NT2/D1 (cell line): ENCODE measurements around the gene NAA15.

Experiments
- SUZ12 ChIP-seq: IDR thresholded peaks from 2 replicates; pipeline ENCODE4 v1.6.1; 2011; ENCODE audit not compliant: insufficient read length, insufficient read depth; ENCODE audit errors: extremely low read depth
- ZNF274 ChIP-seq: IDR thresholded peaks from 2 replicates; pipeline ENCODE4 v1.6.1; 2011; ENCODE audit warnings: mild to moderate bottlenecking, low read depth, low read length

DNA sequence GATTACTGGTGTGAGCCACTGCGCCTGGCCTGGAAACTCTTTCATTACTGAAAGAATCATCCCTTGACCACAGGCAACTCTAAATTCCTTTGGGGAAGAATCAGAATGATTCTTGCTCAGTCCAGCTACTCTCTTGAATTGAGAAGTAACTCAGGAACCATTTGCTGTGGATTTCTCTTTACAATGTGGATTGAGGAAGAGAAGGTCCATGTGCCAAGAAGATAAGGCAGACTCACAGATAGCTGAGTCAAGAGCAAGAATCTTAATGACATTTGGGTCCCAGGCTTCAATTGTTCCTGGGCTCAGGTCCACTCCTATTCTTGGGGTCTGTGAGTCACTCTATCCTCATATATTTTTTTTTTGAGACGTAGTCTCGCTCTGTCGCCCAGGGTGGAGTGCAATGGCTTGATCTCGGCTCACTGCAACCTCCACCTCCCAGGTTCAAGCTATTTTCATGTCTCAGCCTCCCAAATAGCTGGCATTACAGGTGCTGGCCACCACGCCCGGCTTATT lies 15.1 kb upstream of the NAA15 start:
- TF ChIP-seq SUZ12 (no peak), ZNF274 (no peak)
